ENCODE data around the gene CASP12. TPM values are rescaled to one million over a fixed set of nuclear protein-coding genes. Genes with fewer than 3 reads are reported as not detected.

The CASP12 gene
- total RNA-seq, 1 donor from 2014 or later = not detected

DNA sequence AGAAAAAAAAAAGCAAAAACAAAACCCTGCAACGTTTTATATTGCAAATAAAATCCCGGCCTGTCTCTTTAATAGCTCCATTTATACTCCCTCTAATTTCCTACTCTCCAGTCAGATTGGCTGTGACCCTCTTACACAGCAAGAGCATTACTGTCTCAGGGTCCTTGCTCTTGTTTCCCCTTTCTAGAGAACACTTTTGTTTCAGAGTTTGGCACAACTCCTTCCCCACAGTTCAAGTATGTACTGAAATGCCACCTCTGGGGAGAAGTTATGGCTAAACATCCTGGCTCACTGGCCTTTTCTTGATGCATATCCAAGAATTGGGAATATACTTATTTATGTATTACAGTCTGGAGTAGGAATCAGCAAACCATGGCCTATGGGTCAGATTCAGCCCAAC, 2.6 kb downstream of the CASP12 start:
- intact Hi-C loops (cut with micrococcal nuclease) = no loop called here
- ATAC-seq (peak; percentile 56), DNase-seq (no peak)

DNA sequence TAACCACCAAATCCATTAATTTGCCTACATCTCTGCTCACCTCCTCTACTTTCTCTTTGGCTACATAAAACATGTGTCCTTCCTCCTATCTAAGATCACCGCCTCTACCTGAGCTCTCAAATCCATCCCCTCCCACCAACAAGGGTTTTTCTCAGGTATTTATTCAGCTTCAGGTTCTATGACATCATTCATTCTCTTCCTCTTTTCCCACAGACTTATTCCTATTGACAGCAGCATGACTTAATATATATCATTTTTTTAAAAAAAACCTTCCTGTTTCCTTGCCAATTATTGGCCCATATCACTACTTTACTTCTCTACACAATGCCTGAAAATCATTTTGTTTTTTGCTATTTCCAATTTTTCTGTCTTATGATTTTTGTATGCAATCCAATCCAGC, 4.4 kb downstream of the CASP12 start:
- no peak for DNase-seq
- intact Hi-C loops (cut with micrococcal nuclease) = no loop called here
- ATAC-seq = no peak

DNA sequence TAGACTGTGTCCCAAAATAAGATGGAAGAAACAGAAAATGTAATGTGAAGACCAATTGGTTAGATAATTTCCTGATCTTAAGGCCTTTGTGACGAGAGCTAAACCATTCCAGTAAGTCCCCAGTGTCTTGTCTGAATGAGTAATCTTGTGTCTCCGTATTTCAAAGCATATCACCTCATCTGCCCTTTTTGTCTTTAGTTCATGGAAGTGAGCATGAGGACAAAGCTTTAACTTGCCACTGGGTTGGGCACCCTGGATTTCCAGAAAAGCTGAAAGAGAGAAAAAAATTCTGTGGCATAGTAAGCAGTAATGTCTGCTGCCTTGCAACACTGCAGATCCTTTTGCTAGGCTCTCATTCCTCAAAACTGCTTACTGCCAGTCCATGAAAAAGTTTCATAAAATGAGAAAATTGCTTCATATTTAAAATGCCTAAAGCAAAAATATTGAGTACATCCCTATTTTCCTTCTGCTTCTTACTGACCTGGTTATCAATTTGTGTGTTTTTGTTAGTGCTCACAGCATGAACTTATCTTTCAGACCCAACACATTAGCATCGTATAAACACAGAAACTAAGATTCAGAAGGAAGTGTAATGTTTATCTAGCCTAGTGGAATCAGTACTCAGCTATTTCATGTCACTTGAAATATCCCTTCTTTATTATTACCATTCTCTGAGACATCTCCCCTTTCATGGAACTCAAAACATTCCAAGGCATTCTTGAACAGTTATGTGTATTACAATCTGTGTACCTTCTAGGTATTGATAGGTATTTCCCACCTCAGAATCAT, 5.3 kb downstream of the CASP12 start:
- ATAC-seq (no peak), DNase-seq (no peak)
- intact Hi-C loops (cut with micrococcal nuclease) = no loop called here

DNA sequence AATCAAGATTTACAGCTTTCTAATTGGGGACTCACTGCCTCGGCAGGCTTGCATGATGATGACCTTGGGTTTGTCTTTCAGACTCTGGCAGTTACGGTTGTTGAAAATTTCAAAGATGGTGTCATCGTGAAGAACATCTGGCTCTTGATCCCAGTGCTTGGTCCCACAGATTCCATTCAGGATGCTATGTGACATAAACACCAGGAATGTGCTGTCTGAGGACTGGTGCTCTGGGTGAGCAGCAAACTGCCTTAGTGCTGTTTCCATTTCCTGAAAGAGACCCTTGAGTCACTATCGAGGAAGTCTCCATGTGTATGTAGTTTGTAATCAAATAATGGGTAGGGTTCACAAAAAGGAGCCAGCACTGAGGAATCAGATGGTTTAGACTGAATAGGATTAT, 7.1 kb downstream of the CASP12 start:
- intact Hi-C loops (cut with micrococcal nuclease) = no loop called here
- DNase-seq (no peak), ATAC-seq (no peak)

DNA sequence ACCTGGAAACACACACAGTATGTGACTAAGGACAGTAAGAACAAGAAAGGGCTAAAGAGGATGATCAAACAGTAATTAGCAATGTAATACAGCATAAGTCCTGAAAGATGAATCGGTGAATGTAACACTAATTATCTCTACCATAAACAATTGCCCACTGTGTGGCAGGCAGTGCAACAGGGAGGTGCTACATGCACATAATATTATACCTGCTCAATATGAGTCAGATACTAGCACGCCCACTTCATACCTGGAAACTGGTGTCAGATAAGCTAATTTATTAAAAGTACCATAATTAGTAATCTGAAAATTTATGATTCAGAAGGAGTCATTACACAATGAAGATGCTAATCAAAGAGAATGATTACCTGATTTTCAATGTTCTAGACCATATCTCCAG, 14.9 kb downstream of the CASP12 start:
- intact Hi-C loops (cut with micrococcal nuclease) = no loop called here
- ATAC-seq (no peak), DNase-seq (no peak)

DNA sequence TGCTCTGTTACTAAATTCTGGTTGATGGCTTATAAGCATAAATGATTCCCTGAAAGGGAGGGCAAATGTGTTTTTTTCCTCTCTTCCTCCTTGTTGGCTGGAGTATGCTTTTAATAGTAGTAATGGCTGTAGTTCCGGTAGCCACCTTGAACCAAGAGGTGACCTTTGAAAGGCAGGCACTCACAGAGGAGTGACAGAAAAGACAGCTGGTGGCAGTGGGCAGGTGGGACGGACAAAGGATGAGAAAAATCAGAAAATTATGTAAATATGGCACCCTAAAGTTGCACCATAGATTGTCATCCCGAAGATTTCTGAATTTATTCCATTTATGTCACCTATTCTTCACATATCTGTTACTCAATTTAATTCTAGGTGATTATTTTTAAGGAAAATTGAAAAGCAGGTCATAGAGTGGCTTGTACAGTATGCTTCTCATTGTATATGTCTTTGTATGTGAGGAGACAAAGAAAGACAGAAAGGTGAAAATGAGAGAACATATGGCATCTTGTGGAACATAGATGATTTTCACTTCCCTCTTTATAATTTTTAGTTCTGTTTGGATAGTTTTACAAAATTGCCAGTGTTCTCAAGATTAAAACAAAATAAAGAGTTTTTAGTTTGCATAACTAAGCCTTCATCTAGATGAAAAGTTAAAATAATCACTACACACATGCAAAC, 17.0 kb downstream of the CASP12 start:
- no peak for DNase-seq
- intact Hi-C loops (cut with micrococcal nuclease) = no loop called here
- ATAC-seq = no peak

DNA sequence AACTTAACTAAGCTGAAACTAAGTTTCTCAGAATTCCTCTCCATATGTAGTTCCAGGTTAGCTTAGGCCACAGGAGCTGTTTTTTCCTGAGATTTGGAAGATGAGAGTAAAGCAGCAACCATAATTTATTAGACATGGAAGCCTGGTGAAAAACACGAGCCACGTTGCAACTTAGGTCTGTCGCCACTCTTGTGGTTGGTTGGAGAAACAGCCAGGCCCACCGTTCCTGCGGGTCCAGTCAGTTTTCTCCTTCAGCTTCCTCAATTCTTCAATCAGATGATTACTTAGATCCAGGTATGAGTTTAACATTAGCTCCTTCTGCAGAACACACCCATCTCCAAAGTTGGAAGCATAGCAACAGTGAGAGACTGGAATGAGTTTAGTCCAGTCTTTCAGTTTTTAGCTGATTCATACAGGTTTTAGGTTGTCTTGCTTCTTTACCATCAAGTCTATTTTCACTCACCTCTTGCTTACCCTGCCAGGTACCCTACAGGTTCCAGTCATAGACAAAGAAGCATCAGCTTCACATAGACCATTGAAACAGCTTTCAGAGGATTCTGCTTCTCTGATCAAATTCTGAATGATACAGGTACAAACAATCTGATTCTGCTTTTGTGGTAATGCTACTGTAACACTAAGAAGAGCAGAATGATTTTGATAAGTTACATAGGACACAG, 18.6 kb downstream of the CASP12 start:
- no peak for ATAC-seq
- intact Hi-C loops (cut with micrococcal nuclease) = no loop called here
- DNase-seq = no peak

DNA sequence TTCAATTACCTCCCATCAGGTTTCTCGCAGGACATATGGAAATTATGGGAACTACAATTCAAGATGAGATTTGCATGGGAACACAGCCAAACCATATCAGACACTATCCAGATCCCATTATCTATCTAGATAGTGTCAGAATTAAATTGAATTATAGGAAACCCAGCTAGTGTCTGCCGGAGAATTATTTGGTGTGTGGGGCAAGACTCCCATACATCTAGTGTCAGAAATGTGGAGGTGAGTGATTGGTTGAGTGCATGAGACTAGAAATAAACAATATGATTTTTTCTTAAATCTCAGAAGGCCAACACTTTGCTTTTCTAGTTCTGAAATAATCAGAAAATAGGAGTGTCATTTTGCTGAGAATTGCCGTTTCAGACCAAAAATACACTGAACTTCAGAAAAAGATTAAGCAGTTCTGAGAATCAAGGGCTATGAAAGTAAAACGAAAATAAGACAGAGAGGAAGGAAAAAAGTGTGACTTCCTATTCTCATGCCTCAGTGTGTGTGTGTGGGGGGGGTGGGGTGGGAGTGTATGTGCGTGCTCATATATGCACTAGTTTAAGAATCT, 21.3 kb downstream of the CASP12 start:
- no peak for ATAC-seq
- intact Hi-C loops (cut with micrococcal nuclease) = no loop called here
- DNase-seq = no peak

DNA sequence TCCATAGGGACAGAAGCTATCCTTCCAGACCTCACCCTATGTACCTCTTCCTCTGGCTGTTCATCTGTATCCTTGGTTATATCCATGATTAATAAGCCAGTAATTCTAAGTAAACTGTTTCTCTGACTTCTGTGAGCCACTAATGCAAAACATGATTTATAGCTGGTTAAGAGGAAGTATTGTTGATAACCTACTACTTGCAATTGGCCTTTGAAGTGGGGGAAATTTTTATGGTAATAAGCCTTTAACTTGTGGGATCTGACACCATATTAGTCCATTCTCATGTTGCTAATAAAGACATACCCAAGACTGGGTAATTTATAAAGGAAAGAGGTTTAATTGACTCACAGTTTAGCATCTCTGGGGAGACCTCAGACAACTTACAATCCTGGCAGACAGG, 21.9 kb downstream of the CASP12 start:
- no peak for ATAC-seq
- DNase-seq = no peak
- intact Hi-C loops (cut with micrococcal nuclease) = no loop called here

DNA sequence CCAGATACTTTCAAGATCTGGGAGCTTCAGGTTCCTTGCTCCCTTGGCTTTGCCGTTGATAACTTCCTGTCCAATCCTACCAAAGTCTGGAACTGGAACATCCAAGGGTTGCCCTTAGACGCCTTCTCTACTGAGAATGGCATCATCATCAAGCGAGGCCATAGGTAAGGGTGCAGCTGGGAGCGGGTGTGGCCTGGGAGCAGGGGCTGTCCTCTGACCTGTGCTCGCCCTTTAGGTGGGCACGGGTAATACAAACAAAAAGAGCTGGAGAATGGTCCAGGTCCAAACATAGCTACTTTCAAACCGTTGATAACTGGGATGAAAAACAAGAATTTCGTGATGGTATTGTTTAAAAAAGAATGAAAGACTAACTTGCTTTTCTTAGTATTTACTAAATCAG, 25.0 kb downstream of the CASP12 start:
- DNase-seq = no peak
- ATAC-seq = no peak
- intact Hi-C loops (cut with micrococcal nuclease) = no loop called here

DNA sequence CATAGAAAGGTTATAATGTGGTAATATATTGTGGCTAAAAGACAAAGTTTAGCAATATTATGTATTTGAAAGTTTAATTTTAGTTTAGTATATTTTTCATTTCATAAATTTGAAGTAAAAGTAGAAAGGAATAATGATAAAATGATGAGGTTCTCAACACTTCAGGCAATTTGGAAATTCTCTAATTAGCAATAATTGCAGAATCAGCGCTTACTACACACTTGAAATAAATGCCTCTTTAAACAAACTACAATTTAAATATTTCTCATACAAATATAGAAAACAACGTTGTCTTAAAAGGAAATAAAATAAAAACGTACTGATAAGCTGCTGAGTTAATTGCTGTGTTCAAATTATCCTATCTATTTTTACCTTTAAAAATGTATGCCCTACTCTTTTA, 25.9 kb downstream of the CASP12 start:
- DNase-seq = no peak
- intact Hi-C loops (cut with micrococcal nuclease) = no loop called here

DNA sequence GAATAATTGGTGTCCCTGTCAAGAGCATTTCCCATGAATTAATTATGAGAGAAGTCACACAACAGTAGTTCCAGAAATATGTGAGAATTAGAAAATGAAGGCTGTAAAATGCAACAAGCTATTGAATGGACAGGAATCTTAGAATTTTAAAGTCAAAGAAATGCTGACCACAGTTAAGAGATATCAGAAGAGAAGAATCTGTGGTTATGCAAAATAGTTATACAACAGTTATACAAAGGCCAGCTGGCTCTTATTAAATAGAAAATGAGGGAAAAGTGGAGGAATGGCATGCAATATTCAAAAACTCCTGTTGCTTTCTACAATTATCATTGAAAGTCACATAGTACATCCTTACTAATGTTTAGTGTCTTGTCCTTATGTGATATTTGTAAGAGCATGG, 27.4 kb downstream of the CASP12 start:
- no peak for DNase-seq
- intact Hi-C loops (cut with micrococcal nuclease) = no loop called here
- ATAC-seq = no peak

More for the DNA sequence above, 25.9 kb downstream of the CASP12 start:
- no peak for ATAC-seq

DNA sequence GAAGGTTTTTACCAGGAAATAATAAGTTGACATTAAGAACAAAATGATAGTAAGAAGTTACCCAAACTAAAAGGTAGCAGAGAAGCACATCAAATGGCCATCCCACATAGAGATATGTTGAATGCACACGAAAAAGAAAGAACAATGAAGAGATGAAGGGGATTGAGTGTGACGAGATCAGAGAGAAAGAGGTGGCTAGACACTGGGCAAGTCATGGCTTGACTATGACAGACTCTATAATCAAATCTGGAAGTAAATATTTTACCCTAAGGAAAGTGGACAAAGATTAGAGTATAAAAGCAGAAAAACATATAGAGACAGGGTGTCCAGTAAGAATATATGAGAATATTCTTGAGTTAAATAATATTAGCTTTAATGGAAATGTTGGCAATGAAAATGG, 31.4 kb downstream of the CASP12 start:
- ATAC-seq = no peak
- intact Hi-C loops (cut with micrococcal nuclease) = no loop called here

DNA sequence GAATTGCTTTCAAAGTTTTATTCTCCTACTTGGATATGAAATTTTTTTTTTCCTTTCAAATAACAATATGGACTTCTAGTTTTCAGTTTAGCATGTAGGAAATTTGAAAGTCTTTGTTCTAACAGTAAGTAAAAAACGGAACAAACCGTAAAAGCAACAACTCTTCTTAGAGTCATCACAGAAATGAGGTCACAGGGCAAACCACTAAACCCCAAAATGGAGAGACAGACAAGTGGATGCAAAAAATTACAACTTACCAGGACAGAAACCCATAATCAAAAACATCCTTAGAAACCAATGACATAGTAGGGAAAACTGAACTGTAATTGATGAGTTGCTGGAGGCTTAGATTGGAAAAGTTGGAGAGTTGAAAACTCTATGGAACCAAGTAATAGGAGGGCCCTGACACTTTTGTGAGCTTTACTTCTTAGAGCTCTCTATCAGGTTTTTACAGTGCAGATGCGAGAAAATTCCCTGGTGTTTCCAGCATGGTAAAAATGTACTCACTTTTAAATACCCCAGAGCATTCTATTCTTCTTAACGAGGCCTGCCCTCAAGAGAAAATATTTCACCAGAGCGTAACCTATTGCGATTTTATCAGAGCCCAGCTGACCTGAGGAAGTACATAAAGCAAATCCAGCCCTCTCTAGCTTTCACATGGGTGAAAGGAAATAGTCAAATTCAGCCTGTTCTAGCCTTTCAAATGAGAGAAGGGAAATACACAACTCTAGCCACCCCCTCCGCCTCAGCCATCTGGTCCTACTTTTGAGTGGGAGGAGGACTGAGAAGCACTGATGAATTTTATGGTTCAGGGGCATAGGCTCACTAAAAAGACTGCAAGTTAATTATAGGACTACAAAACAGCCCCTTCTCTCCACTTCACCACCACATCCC, 39.1 kb downstream of the CASP12 start:
- no peak for ATAC-seq
- no peak for DNase-seq
- intact Hi-C loops (cut with micrococcal nuclease) = no loop called here

More for the DNA sequence above, 31.4 kb downstream of the CASP12 start:
- DNase-seq = no peak

DNA sequence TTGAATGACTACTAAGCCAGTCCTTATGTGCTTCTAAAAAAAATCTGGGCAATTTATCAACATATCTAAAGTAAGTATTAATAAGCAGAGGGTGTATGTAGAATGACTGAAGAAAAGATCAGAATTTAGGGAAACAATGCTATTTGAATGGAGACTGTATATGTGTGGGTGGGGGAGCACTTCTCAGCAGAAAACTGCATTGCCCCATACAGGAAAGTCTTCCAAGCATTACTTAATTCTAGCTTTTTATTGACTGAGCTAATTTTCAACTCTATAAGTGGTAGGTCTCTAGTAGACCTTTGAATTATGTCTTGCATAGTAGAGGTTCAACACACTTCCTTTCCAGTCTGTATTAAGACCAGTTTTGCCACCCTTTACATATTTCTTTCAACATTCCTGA, 41.7 kb downstream of the CASP12 start:
- DNase-seq (no peak), ATAC-seq (no peak)
- intact Hi-C loops (cut with micrococcal nuclease) = no loop called here

DNA sequence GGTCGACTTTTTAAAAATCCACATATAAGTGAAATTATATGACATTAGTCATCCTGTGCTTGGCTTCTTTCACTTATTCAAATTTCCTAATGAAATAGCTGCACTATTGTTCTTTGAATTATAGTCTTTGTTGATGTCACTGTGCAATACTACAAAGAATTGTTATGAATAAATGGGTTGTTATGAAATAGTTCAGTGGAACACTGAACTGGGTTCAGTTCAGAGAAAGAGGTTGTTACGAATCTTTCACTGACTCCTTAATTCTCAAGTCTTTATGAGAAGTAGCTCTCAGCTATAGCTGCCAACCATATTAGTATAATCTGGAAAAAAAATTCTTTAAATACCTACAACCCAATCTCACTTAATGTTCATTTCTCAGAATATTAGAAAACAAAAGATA, 42.3 kb downstream of the CASP12 start:
- DNase-seq (no peak), ATAC-seq (no peak)
- intact Hi-C loops (cut with micrococcal nuclease) = no loop called here

DNA sequence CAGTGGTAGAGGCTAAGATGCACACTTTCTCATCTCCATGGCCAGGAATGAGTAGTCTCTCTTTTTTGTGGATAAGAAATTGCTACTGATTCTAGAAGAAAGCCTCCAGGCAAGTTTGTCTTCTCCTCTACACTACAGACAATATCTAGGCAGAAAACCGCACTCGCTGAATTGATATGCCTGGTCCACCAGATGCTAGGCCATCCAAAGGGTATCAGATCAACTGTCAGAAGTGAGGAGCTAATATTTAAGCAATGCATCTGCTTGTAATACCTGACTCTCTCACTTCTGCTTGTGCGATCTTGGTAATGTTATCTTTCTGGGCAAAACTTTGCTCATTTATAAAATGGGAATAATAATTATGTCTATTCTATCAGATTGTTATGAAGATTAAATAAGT, 45.0 kb downstream of the CASP12 start:
- no peak for ATAC-seq
- no peak for DNase-seq
- intact Hi-C loops (cut with micrococcal nuclease) = no loop called here

GRCh38 chr11:104852811-104853210, 45.4 kb downstream of the CASP12 start:
- DNase-seq = no peak
- intact Hi-C loops (cut with micrococcal nuclease) = no loop called here

DNA sequence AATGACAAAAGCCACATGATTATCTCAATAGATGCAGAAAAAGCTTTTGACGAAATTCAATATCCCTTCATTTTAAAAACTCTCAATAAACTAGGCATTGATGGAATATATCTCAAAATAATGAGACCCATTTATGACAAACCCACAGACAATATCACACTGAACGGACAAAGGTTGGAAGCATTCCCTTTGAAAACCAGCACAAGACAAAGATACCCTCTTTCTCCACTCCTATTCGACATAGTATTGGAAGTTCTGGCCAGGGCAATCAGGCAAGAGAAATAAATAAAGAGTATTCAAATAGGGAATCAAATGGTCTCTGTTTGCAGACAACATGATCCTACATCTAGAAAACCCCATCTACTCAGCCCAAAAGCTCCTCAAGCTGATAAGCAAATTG, 52.0 kb downstream of the CASP12 start:
- intact Hi-C loops (cut with micrococcal nuclease) = no loop called here
- no peak for ATAC-seq
- DNase-seq = no peak

More at GRCh38 chr11:104852811-104853210, 45.4 kb downstream of the CASP12 start:
- ATAC-seq = no peak
